Right atrium auricular region (tissue), 2 donors: Measurements from ENCODE around the gene C22orf39. TPM values are rescaled to one million over a fixed set of nuclear protein-coding genes. Genes with fewer than 3 reads are reported as not detected.
A peak's percentile ranks its signal among the peaks of the same experiment; 100 is the strongest.

Source experiments
- DNase-seq: peaks from one replicate; pipeline ENCODE4 v3.0.0-alpha.2; 2019; ENCODE audit warnings: low spot score
- H3K27ac ChIP-seq, 2 donors: fragments of 200-600 bp; sonication (generic); 1 replicate in 1 of 2; 2 replicates in 1 of 2; pipeline ENCODE4 v1.5.1; 2016 to 2019
- H3K27me3 ChIP-seq, 2 donors: fragments of 200-600 bp; sonication (generic); one replicate each; pipeline versions ENCODE4 v1.5.1 to v1.6.0; 2017 to 2019
- H3K36me3 ChIP-seq: fragments of 200-600 bp; sonication (generic); one replicate; pipeline ENCODE4 v1.5.1; 2016
- H3K4me1 ChIP-seq, 2 donors: fragments of 200-600 bp; sonication (generic); one replicate each; pipeline versions ENCODE4 v1.5.1 to v1.6.0; 2017 to 2019
- H3K4me3 ChIP-seq, 2 donors: fragments of 200-600 bp; sonication (generic); 1 replicate in 1 of 2; 2 replicates in 1 of 2; pipeline ENCODE4 v1.5.1; 2017 to 2019; ENCODE audit warnings: mild to moderate bottlenecking in 1 of 2, moderate library complexity in 1 of 2
- H3K9me3 ChIP-seq, 2 donors: fragments of 200-600 bp; sonication (generic); one replicate each; pipeline ENCODE4 v1.5.1; 2019
- total RNA-seq, 2 donors: library from RNA; depleted of rRNA; stranded (reverse); fragments of >200 nt; gene quantifications; one replicate each; pipeline ENCODE4 v1.1.0, GENCODE V29; 2016
- TF ChIP-seq, protein P1 (sequence below), 2 donors: fragments of 200-600 bp; sonication (generic); IDR thresholded peaks; one replicate each; pipeline ENCODE4 v1.5.1; 2019; ENCODE audit warnings: antibody characterized with exemption in 2 of 2

The C22orf39 gene
- total RNA-seq, 2 donors from 2014 or later: 61.0 to 68.7 TPM

DNA sequence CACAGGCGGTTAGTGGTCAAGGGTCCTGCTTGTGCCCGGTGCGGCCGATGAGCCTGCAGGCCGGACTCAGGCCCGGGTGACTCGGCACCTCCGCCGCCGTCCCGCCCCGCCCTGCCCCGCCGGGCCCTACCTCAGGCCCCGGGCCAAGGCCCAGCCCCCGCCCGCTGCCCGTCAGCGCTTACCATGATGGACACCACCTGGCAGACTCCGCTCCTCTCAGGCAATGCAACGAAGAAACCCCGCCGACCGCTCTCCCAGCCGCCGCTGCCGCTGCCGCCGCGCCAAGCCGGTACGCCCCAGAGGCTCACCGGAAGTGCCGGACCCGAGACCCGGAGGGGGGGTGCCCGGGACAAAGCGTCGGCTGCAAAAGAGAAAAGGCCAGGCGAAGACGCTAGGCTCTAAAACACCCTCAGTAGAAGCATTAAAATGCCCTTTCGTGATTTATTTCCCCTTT lies 31.4 kb upstream of the C22orf39 start, which contains the start of gene UFD1:
Gene UFD1, minus strand, starts transcription at position 293 of the 454 bp plus-strand sequence. Its CDS starts 108 bp downstream, at position 185.
- peaks cover 14% of the 10 kb centered on the region for H3K36me3 ChIP-seq
- H3K4me1 ChIP-seq: peaks cover 0 to 22% of the 10 kb centered on the region in 2 donors
- no peaks in the 10 kb centered on the region for H3K27me3 ChIP-seq
- TF ChIP-seq, protein P1, sequence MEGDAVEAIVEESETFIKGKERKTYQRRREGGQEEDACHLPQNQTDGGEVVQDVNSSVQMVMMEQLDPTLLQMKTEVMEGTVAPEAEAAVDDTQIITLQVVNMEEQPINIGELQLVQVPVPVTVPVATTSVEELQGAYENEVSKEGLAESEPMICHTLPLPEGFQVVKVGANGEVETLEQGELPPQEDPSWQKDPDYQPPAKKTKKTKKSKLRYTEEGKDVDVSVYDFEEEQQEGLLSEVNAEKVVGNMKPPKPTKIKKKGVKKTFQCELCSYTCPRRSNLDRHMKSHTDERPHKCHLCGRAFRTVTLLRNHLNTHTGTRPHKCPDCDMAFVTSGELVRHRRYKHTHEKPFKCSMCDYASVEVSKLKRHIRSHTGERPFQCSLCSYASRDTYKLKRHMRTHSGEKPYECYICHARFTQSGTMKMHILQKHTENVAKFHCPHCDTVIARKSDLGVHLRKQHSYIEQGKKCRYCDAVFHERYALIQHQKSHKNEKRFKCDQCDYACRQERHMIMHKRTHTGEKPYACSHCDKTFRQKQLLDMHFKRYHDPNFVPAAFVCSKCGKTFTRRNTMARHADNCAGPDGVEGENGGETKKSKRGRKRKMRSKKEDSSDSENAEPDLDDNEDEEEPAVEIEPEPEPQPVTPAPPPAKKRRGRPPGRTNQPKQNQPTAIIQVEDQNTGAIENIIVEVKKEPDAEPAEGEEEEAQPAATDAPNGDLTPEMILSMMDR (IDR thresholded peaks at IDR 0.05): no peak
- peak within 1 kb of the TSS; percentile 84 to 97 for H3K4me3 ChIP-seq
- H3K27ac ChIP-seq: peak within 1 kb of the TSS; percentile 89 to 96
- DNase-seq: peak; percentile 80
- H3K9me3 ChIP-seq: no peaks in the 10 kb centered on the region

DNA sequence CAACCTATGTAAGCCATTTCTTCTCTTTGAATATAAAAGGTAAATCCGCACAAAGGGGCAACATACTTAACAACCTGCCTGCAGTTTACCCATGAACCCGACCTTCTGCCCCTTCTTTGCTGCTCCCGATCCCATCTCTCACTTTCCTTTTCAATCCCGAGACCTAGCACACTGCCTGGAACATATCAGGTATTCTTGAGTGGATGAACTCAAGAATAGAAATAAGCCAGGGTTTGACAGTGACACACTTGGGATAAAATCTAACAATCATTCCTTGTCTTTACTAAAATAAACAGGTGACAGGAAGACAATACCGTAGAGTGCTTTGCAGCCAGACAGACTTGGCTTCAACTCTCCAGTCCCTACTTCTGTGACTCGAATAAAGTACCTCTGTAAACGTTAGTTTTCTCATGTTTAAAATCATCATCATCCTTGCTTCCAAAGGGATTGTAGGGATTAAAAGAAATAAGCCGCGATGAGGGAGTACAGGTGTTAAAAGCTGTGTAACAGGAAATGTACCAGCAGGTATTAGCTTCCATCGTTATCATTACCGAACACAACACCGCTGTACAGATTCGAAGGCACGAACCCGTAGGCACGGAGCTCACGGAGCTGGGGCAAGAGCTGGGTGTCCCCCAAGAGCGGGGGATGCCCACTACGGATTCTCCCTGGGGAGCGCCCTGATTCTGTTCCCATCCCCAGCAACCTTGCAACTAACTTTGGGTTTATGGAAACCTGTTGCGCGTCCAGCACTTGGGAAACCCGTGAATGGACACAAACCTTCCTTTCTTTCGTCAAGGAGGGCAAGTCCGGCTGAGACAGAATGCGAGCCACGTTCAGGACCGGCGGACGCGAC lies 30.8 kb upstream of the C22orf39 start:
- DNase-seq: no peak
- Histone ChIP-seq H3K36me3 (peaks cover 20% of the 10 kb centered on the region), H3K4me1 (peaks cover 0 to 22% of the 10 kb centered on the region in 2 donors), H3K9me3 (no peaks in the 10 kb centered on the region), H3K27ac (peak overlapping the region; percentile 89 to 96), H3K27me3 (no peaks in the 10 kb centered on the region), H3K4me3 (peak overlapping the region; percentile 84 to 97)
- TF ChIP-seq, protein P1 (IDR thresholded peaks at IDR 0.05): no peak

DNA sequence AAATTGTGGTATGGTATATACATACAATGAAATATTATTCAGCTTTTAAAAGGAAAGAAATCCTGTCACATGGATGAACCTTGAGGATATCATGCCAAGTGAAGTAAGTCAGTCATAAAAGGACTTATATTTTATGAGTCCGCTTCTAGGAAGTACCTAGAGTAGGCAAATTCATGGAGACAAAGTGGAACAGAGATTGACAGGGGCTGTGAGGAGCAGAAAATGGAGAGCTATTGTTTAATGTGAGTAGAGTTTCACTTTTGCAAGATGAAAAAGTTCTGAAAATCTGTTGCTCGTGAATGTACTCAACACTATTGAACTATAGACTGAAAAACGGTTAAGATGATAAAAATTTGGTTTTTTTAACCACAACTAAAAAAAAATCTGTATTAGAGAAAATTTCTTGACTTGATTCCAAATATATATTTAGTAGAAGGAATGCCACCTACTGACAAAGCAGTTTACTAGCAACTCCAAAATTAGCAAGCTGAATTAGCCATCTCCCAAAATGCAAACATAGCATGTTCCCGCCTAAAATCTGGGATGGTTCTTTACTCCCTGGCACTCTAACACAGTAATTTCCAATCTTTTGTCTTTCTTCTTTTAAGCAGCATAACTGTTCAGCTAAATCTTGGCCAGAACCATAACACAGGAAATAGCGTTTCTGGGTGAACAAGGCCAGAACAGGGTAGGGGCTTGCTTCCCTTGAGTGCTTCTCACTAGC lies 30.0 kb upstream of the C22orf39 start:
- Histone ChIP-seq H3K36me3 (peaks cover 28% of the 10 kb centered on the region), H3K9me3 (no peaks in the 10 kb centered on the region), H3K4me1 (peaks cover 0 to 22% of the 10 kb centered on the region in 2 donors), H3K27ac (peak overlapping the region; percentile 89 to 96), H3K27me3 (no peaks in the 10 kb centered on the region), H3K4me3 (peak overlapping the region; percentile 84 to 97)
- DNase-seq: no peak
- TF ChIP-seq, protein P1 (IDR thresholded peaks at IDR 0.05): peak in 1 of 2 donors; percentile 34

DNA sequence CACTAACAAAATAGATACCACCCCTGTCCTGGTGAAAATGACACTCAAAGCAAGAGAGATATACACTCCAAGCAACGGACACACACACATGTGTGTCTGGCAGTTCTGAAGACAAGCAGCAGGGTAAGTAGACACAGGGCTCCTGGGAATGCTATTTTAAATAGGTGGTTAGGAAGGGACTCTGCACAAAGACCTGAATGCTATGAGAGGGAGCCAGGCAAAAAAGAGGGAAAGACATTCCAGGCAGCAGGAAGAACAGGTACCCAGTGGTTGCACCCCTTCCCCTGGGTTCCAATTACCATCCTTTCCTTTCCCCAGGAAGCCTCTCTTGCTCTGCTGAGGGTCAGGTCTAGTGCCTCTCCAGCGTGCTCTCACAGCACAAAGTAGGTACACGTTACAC lies 28.5 kb upstream of the C22orf39 start:
- H3K4me1 ChIP-seq: peaks cover 0 to 22% of the 10 kb centered on the region in 2 donors

DNA sequence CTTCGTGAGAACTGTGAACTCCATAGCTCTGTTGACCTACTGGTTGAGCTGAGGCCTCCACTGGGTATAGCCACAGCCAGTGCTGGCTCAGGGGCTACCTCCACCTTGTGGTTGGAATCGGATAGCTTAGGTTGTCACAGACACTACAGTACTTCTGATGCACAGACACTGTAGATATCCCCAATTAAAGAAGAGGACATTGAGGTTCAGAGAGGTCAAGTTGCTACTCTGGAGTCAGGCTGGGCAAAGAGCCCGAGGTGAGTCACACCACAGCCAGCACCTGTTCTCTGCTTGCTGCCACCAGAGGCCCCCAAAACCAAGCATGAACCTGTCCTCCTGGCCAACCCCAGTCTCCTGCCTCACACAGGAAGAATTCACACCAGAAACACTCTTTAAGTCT lies 26.1 kb upstream of the C22orf39 start:
- peaks cover 67% of the 10 kb centered on the region for H3K36me3 ChIP-seq
- no peak overlapping the region for H3K27ac ChIP-seq
- H3K4me1 ChIP-seq: peaks cover 0 to 15% of the 10 kb centered on the region in 2 donors
- no peak for DNase-seq
- H3K27me3 ChIP-seq: no peaks in the 10 kb centered on the region
- TF ChIP-seq, protein P1 (IDR thresholded peaks at IDR 0.05): no peak
- no peaks in the 10 kb centered on the region for H3K9me3 ChIP-seq
- no peak overlapping the region for H3K4me3 ChIP-seq

More for the DNA sequence above, 28.5 kb upstream of the C22orf39 start:
- no peaks in the 10 kb centered on the region for H3K27me3 ChIP-seq
- H3K4me3 ChIP-seq: no peak overlapping the region
- H3K36me3 ChIP-seq: peaks cover 43% of the 10 kb centered on the region
- TF ChIP-seq, protein P1 (IDR thresholded peaks at IDR 0.05): no peak
- no peak for DNase-seq
- no peak overlapping the region for H3K27ac ChIP-seq
- no peaks in the 10 kb centered on the region for H3K9me3 ChIP-seq
